Loucy (cell line): Measurements from ENCODE around the gene MCF2L.

Source experiments
- H2AFZ ChIP-seq: fragments of 200-600 bp; sonication (generic); 2 replicates; pipeline ENCODE4 v1.6.0; 2016; ENCODE audit warnings: antibody characterized with exemption, mild to moderate bottlenecking, low read length, moderate library complexity
- H3F3A ChIP-seq: fragments of 200-600 bp; 2 replicates; pipeline ENCODE4 v1.6.0; 2016; ENCODE audit warnings: antibody characterized with exemption, low read depth, mild to moderate bottlenecking
- H3K27me3 ChIP-seq: fragments of 200-600 bp; sonication (generic); 2 replicates; pipeline ENCODE4 v1.6.1; 2014; ENCODE audit warnings: low read length, mild to moderate bottlenecking; ENCODE audit not compliant: insufficient read depth, poor library complexity, severe bottlenecking
- H3K36me3 ChIP-seq: fragments of 200-600 bp; sonication (generic); 2 replicates; pipeline ENCODE4 v1.6.1; 2016; ENCODE audit warnings: low read length; ENCODE audit not compliant: insufficient read depth
- H3K4me1 ChIP-seq: fragments of 200-600 bp; sonication (generic); 2 replicates; pipeline ENCODE4 v1.5.1; 2014; ENCODE audit warnings: low read length, mild to moderate bottlenecking; ENCODE audit not compliant: insufficient read depth, poor library complexity, severe bottlenecking
- H3K4me2 ChIP-seq: fragments of 200-600 bp; sonication (generic); 2 replicates; pipeline ENCODE4 v1.6.0; 2014; ENCODE audit warnings: antibody characterized with exemption, low read length, low read depth, mild to moderate bottlenecking; ENCODE audit not compliant: poor library complexity, severe bottlenecking
- H3K4me3 ChIP-seq: fragments of 200-600 bp; sonication (generic); 2 replicates; pipeline ENCODE4 v1.5.1; 2014; ENCODE audit warnings: low read length, mild to moderate bottlenecking, mixed read lengths; ENCODE audit not compliant: poor library complexity, severe bottlenecking
- H3K79me2 ChIP-seq: fragments of 200-600 bp; sonication (generic); 2 replicates; pipeline ENCODE4 v1.6.1; 2014; ENCODE audit warnings: low read length; ENCODE audit not compliant: insufficient read depth
- H3K9ac ChIP-seq: fragments of 200-600 bp; sonication (generic); 2 replicates; pipeline ENCODE4 v1.6.0; 2014; ENCODE audit warnings: mild to moderate bottlenecking, low read depth, low read length, moderate library complexity; ENCODE audit not compliant: poor library complexity, severe bottlenecking
- H3K9me2 ChIP-seq: fragments of 200-600 bp; sonication (generic); replicated peaks from 2 replicates; pipeline ENCODE4 v1.6.1; 2016; ENCODE audit warnings: low read depth, low read length, mixed read lengths
- H3K9me3 ChIP-seq: fragments of 200-600 bp; sonication (generic); 2 replicates; pipeline ENCODE4 v1.6.1; 2014; ENCODE audit warnings: mild to moderate bottlenecking, antibody characterized with exemption, low read length, low read depth; ENCODE audit not compliant: insufficient read depth
- H4K20me1 ChIP-seq: fragments of 200-600 bp; sonication (generic); 2 replicates; pipeline ENCODE4 v1.6.0; 2014; ENCODE audit warnings: antibody characterized with exemption, low read length, mild to moderate bottlenecking; ENCODE audit not compliant: insufficient read depth, poor library complexity, severe bottlenecking
- CTCF ChIP-seq: fragments of 200-600 bp; sonication (generic); conservative IDR thresholded peaks from 2 replicates; pipeline ENCODE4 v1.5.1; 2014; ENCODE audit warnings: mild to moderate bottlenecking, antibody characterized with exemption, low read length
- EZH2phosphoT487 ChIP-seq: fragments of 200-600 bp; IDR thresholded peaks from 2 replicates; pipeline ENCODE4 v1.6.1; 2018; ENCODE audit warnings: antibody characterized with exemption, mild to moderate bottlenecking, moderate library complexity, borderline replicate concordance

Gene MCF2L

GRCh38 chr13:113049521-113049941 is 80.5 kb downstream of the MCF2L start:
- H3K27me3 ChIP-seq = no peaks in the 10 kb centered on the region
- no peaks in the 10 kb centered on the region for H3K79me2 ChIP-seq
- H3K4me2 ChIP-seq = no peak overlapping the region
- no peak overlapping the region for H3K4me3 ChIP-seq
- TF ChIP-seq CTCF = no peak
- no peak for TF ChIP-seq EZH2phosphoT487
- H3K36me3 ChIP-seq = no peaks in the 10 kb centered on the region
- H3K9me3 ChIP-seq = no peaks in the 10 kb centered on the region
- H2AFZ ChIP-seq = no peak overlapping the region
- H3K9ac ChIP-seq = no peak overlapping the region
- no peaks in the 10 kb centered on the region for H3K9me2 ChIP-seq
- no peaks in the 10 kb centered on the region for H3F3A ChIP-seq
- H3K4me1 ChIP-seq = no peaks in the 10 kb centered on the region
- H4K20me1 ChIP-seq = no peaks in the 10 kb centered on the region

- Histone ChIP-seq H3K9ac (no peak overlapping the region), H4K20me1 (no peaks in the 10 kb centered on the region), H2AFZ (no peak overlapping the region), H3K79me2 (no peaks in the 10 kb centered on the region), H3K9me2 (no peaks in the 10 kb centered on the region), H3F3A (no peaks in the 10 kb centered on the region), H3K36me3 (no peaks in the 10 kb centered on the region), H3K27me3 (no peaks in the 10 kb centered on the region), H3K9me3 (no peaks in the 10 kb centered on the region), H3K4me3 (no peak overlapping the region), H3K4me2 (no peak overlapping the region), H3K4me1 (no peaks in the 10 kb centered on the region)
- no peak for TF ChIP-seq CTCF
These were observed 81.0 kb downstream of the MCF2L start for GRCh38 chr13:113049981-113050380.

- Histone ChIP-seq H3K4me2 (no peak overlapping the region), H3K79me2 (no peaks in the 10 kb centered on the region), H3K4me3 (no peak overlapping the region), H3K27me3 (no peaks in the 10 kb centered on the region), H3K9me2 (no peaks in the 10 kb centered on the region), H3K4me1 (no peaks in the 10 kb centered on the region), H3K9ac (no peak overlapping the region), H2AFZ (no peak overlapping the region), H3K9me3 (no peaks in the 10 kb centered on the region), H3K36me3 (no peaks in the 10 kb centered on the region), H3F3A (no peaks in the 10 kb centered on the region), H4K20me1 (no peaks in the 10 kb centered on the region)
- TF ChIP-seq EZH2phosphoT487 (no peak), CTCF (no peak)
These were observed 81.9 kb downstream of the MCF2L start for GRCh38 chr13:113050734-113051431.
